Memory B cell (primary cell): ENCODE results near the gene PDE6B.

Experiments
- ATAC-seq: fragments of 150-1000 bp; cut with Tn5 transposase; 2 replicates; pipeline ENCODE4 v1.10.0; 2021; ENCODE audit warnings: low read depth, mild to moderate bottlenecking, moderate library complexity
- DNase-seq, 2 donors: peaks; one replicate each; pipeline ENCODE4 v3.0.0; 2022; ENCODE audit warnings: low spot score in 2 of 2
- H3K27ac Mint-ChIP-seq: one replicate; pipeline ENCODE4 v1.8.0; 2022; ENCODE audit warnings: mild to moderate bottlenecking, moderate library complexity, mixed read lengths
- H3K27me3 Mint-ChIP-seq: one replicate; pipeline ENCODE4 v1.8.0; 2022; ENCODE audit warnings: mixed read lengths
- H3K36me3 Mint-ChIP-seq: one replicate; pipeline ENCODE4 v1.8.0; 2022; ENCODE audit warnings: mild to moderate bottlenecking, mixed read lengths
- H3K4me1 Mint-ChIP-seq: one replicate; pipeline ENCODE4 v1.8.0; 2022; ENCODE audit warnings: mixed read lengths
- H3K4me3 Mint-ChIP-seq: one replicate; pipeline ENCODE4 v1.8.0; 2022; ENCODE audit warnings: mild to moderate bottlenecking, moderate library complexity, mixed read lengths
- H3K9me3 Mint-ChIP-seq: one replicate; pipeline ENCODE4 v1.8.0; 2022; ENCODE audit warnings: mixed read lengths

PDE6B gene

DNA sequence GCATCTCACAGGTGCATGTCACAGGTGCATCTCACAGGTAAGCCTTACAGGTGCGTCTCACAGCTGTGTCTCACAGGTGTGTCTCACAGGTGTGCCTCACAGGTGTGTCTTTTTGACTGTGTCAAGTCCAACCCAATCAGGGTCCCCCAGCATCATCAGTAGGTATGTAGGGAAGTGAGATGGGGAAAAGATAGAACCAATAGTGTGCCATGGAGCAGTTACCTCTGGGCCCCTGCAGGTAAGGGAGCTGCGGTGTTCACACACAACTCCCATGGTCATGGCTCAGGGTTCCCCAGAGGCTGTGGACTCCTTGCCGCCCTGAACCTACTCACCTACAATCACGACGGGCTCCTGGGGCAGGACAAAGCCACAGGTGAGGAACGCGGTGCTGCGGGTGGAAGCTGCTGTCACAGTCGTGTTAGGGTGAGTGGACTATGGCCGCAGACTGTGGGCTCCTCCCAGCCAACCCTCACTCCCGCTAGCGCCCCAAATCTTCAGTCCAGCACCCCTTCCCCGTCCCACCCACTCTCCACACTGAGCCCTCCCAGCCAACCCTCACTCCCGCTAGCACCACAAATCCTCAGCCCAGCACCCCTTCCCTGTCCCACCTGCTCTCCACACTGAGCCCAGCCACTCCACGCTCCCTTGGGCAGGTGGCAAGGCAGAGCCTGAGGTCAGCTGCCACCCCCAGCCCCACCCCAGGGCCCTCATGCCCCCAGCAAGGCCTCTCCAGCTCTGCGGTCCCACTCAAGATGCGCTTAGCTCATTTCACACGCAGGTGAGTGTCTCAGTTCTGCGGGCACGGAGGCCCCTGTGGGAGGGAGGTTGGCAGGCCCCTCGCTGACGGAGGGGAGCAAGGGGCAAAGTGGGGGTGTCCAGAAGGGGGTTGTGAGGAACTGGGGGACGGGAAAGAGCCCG lies 2.1 kb upstream of the PDE6B start:
- ATAC-seq (no peak), DNase-seq (no peak)
- Mint-ChIP-seq H3K4me1 (no peaks in the 10 kb centered on the region), H3K9me3 (no peaks in the 10 kb centered on the region), H3K36me3 (no peaks in the 10 kb centered on the region), H3K4me3 (no peak overlapping the region), H3K27ac (no peak overlapping the region), H3K27me3 (peaks cover 6% of the 10 kb centered on the region)

DNA sequence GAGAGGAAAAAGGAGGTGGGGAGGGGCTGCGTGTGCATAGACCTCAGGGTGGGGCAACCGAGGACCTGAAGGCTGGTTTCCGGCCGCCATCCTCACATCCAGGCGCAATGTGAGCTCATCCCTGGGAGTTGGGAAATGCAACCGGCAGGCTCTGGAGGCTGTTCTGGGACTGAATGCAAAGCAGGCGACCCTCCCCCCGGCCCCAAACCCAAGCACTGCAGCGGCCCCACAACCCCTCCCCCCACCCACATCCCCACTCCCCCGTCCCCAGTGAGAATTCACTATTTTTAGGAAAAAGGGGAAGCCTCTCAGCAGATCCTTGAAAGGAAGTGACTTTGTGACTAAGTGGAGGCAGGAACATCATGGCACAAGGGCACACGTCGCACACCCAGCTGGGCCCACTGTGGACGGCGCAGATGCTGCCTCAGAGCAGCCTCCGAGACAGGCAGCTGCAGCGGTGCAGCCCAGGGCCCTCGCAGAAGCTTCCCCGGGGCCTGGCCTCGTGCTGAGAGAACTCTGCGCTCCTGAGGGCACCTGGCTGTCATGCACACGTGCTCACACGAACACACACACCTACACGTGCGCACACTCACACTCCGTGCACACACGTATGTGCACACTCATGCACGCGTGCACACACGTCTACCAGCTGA lies 1.3 kb upstream of the PDE6B start:
- Mint-ChIP-seq H3K4me3 (no peak overlapping the region), H3K36me3 (no peaks in the 10 kb centered on the region), H3K27me3 (peaks cover 6% of the 10 kb centered on the region), H3K4me1 (no peaks in the 10 kb centered on the region), H3K27ac (no peak overlapping the region), H3K9me3 (no peaks in the 10 kb centered on the region)
- ATAC-seq, result no peak
- DNase-seq, result no peak

DNA sequence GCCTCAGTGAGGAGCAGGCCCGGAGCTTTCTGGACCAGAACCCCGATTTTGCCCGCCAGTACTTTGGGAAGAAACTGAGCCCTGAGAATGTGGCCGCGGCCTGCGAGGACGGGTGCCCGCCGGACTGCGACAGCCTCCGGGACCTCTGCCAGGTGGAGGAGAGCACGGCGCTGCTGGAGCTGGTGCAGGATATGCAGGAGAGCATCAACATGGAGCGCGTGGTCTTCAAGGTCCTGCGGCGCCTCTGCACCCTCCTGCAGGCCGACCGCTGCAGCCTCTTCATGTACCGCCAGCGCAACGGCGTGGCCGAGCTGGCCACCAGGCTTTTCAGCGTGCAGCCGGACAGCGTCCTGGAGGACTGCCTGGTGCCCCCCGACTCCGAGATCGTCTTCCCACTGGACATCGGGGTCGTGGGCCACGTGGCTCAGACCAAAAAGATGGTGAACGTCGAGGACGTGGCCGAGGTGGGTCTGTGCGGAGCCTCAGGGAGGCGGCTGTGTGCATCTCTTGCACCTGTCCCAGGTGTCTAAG lies 323 bp downstream of the PDE6B start:
- no peak overlapping the region for H3K27ac Mint-ChIP-seq
- H3K9me3 Mint-ChIP-seq, result peaks cover under 1% of the 10 kb centered on the region
- H3K27me3 Mint-ChIP-seq, result peaks cover 6% of the 10 kb centered on the region
- ATAC-seq (no peak), DNase-seq (no peak)
- no peaks in the 10 kb centered on the region for H3K36me3 Mint-ChIP-seq
- no peaks in the 10 kb centered on the region for H3K4me1 Mint-ChIP-seq
- no peak overlapping the region for H3K4me3 Mint-ChIP-seq

DNA sequence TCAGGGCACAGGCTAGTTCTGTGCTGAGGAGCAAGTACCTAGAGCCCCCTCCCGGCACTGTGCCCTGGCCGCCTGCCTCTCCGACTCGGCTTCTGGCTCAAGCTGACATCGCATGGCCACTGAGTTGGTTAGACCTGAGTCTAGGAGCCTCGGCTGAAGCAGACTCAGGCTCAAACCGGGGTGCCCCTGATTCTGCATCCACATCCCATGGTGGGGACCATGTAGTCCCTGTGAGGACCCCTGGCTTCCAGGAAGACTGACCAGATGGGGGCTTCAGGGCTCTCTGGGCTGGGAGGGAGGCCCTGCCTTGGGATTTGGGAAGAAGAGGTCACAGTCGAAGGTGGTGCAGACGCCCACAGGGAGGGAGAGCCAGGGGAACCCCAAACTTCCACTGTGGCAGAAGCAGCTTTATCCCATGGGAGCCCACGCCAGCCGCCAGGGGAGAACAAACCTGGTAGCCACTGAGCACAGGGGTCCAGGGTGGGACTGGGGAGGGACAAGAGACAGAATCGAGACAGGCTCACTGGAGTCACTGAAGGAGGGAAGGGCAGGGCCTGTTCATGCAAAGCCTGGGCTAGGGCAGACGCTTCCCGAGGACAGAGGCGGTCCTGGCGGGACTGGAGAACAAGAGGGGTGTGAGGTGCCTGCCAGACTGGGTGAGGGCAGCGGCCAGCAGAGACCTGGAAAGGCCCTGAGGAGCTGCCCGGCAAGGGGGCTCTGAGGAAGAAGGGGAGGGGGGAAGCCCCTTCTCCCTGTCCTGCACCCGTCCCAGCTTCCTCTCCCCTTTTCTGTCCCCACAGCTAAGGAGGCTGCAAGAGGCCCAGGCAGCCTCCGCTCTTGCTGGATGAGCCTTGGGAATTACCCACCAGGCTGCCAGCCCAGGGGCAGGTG lies 1.1 kb downstream of the PDE6B start:
- Mint-ChIP-seq H3K4me1 (no peaks in the 10 kb centered on the region), H3K9me3 (peaks cover 5% of the 10 kb centered on the region), H3K27ac (no peak overlapping the region), H3K27me3 (peaks cover 5% of the 10 kb centered on the region), H3K36me3 (no peaks in the 10 kb centered on the region), H3K4me3 (no peak overlapping the region)
- ATAC-seq (no peak), DNase-seq (no peak)

DNA sequence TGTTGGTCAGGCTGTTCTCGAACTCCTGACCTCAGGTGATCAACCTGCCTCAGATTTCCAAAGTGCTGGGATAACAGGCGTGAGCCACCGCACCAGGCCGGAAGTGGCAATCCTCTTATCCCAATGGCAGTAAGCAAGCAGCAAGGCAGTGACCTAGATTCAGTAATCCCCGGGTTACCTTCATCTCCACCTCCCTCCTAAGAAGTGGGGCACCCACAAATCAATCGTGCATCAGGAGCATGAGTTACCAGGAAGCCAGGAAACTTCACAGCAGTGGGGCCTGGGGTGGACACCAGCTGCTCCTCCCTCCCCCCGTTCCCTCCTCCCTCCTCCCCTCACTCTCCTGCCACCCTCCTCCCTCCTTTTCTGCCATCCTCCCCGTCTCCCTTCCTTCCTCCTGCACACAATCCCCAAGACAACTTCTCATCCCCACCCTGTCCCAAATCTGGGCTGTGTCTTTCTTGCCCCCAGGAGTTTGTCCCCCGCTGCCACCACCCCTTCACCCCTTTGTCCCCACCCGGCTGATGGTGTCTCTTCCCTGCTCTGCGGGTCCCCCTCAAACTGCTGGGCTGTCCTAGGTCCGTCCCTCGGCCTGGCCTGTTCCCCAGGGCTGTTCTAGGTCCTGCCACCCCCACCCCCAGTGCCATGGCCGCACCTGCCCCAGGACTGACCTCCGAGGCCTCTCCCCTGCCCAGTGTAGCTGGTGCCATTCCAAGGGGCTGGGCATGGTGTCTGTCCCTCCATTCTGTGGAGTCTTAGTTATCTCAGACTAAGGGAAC lies 2.2 kb downstream of the PDE6B start:
- peaks cover 7% of the 10 kb centered on the region for H3K9me3 Mint-ChIP-seq
- H3K36me3 Mint-ChIP-seq, result no peaks in the 10 kb centered on the region
- DNase-seq (no peak), ATAC-seq (no peak)
- no peak overlapping the region for H3K27ac Mint-ChIP-seq
- no peaks in the 10 kb centered on the region for H3K4me1 Mint-ChIP-seq
- peaks cover 3% of the 10 kb centered on the region for H3K27me3 Mint-ChIP-seq
- no peak overlapping the region for H3K4me3 Mint-ChIP-seq

DNA sequence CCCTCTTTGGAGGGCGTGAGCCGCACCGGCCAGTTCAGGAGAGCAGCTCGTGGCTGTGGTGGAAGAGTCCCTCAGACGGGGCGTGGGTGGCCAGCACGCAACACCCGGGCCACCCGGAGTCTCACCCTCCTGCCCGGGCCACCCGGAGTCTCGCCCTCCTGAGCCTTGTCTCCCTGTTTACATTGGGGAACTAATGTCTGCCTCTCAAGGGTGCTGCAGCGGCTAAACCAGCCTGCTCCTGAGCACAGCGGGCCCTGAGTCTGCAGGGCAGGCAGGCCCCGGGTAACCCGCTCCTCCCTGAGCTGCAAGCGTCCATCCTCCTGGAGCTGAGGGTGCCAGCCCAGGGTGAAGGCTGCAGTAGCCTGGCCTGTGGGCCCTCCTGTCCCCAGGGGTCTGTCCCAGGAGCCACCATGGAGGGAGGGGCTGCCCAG lies 3.0 kb downstream of the PDE6B start:
- Mint-ChIP-seq H3K4me3 (no peak overlapping the region), H3K27me3 (peaks cover 3% of the 10 kb centered on the region), H3K4me1 (no peaks in the 10 kb centered on the region), H3K9me3 (peaks cover 7% of the 10 kb centered on the region), H3K36me3 (no peaks in the 10 kb centered on the region), H3K27ac (no peak overlapping the region)
- no peak for ATAC-seq
- no peak for DNase-seq

DNA sequence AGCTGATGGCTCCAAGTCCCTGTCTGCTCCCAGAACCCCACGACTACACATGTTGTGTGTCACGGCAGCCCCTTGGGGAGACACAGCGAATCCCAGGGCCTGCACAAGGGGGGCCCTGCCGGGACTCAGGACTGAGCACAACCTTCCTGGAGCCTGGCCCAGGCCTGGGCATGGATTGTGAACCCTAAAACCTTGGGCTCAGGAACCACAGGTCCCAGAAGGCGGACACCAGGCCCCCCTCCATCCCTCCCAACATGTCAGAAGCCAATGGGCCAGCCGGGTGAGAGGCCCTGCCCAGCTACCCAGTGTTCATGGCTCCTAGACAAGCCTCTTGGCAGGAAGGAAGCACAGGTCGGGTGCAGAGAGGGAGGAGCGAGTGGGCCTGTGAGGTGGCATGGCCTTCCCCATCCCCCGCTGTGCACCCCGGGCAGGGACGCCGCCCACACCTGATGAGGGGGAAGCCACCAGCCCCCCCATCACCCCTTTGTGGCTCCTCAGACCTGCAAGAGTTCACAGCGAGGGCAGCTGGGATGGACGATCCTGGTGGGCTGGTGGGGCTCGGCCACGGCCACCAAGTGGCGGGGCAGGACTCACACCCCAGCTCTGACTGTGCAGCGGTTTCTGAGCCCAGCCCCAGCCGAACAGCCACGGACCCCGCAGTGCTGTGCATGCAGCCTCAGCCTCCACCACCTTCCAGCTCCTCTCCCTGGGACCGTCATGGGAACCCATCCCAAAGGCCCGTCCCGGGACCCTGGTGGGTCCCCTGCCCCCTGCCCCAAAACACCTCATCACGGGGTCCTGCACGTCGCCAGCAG lies 3.7 kb downstream of the PDE6B start:
- H3K4me3 Mint-ChIP-seq, result no peak overlapping the region
- no peaks in the 10 kb centered on the region for H3K4me1 Mint-ChIP-seq
- no peaks in the 10 kb centered on the region for H3K36me3 Mint-ChIP-seq
- no peak overlapping the region for H3K27ac Mint-ChIP-seq
- ATAC-seq (no peak), DNase-seq (no peak)
- H3K27me3 Mint-ChIP-seq, result peaks cover 3% of the 10 kb centered on the region
- peaks cover 7% of the 10 kb centered on the region for H3K9me3 Mint-ChIP-seq

DNA sequence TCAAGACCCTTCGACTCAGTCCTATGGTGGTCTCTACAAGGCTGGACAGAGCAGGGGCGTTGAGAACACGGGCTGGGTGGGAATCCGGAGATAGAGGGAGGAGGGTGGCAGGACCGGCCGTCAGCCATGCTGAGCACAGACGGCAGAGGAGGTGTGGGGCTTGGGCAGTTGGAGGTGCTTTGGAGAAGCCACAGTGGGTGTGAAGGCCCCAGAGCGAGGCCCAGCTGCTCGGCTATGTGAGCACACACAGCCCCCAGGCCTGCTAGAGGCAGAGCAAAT lies 4.2 kb downstream of the PDE6B start:
- Mint-ChIP-seq H3K27ac (no peak overlapping the region), H3K4me1 (no peaks in the 10 kb centered on the region), H3K9me3 (peaks cover 7% of the 10 kb centered on the region), H3K36me3 (no peaks in the 10 kb centered on the region), H3K27me3 (no peaks in the 10 kb centered on the region), H3K4me3 (no peak overlapping the region)
- ATAC-seq (no peak), DNase-seq (no peak)

DNA sequence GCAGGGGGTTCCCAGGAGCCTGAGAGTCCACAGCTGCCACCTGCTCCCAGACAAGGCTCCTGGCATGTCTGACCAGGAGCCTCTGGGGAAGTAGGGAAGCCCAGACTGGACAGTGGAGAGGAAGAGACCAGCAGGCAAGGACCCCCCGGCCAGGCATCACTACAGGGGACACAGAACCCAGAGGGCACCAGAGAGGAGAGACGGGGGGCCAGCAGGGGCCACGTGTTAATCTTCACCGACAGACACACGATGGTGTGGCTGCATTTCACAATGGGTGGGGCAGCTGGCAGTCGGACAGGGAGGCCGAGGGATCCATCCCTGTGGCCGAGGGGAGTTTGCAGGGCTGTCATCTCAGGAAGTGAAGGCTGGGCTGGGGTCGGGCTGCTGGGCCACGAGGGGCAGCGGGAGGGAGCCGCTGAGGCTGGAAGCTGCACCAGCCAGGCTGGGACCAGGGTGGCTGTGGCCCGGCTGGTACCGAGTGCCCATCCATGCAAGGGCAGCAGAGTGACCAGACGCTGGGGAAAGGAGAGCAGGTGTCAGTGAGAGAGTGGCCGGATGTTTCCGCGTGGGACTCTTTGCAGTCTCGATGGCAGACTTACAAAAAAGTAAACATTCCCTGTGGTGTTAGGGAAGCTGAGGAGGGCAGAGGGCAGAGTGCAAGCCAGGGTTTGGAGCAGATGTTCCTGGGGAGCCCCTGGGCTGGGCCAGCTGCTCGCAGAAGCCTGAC lies 4.7 kb downstream of the PDE6B start:
- DNase-seq, result no peak

DNA sequence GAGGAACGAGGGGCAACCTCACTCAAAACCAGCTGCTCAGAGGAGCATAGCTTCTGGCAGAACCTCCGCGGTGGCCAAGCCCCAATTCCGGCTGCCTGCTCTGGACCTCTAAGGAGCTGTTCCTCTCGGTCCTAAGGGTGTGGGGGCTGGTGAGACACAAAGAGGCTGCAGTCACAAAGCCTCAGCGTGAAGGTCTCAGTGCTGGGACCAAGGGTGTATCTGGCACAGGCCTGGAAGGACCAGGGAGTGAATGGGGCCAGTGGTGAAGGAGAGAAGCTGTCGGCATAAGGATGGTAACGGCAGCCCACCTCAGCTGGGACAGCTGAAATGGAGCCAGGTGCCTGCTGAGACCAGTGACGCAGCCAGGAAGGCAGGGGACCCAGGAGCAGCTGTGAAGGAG lies 5.3 kb downstream of the PDE6B start:
- no peaks in the 10 kb centered on the region for H3K4me1 Mint-ChIP-seq
- peaks cover 3% of the 10 kb centered on the region for H3K27me3 Mint-ChIP-seq
- H3K9me3 Mint-ChIP-seq, result peaks cover 7% of the 10 kb centered on the region
- no peak overlapping the region for H3K4me3 Mint-ChIP-seq
- H3K36me3 Mint-ChIP-seq, result no peaks in the 10 kb centered on the region
- ATAC-seq, result no peak
- H3K27ac Mint-ChIP-seq, result no peak overlapping the region
- no peak for DNase-seq

More for the DNA sequence above, 4.7 kb downstream of the PDE6B start:
- Mint-ChIP-seq H3K27me3 (no peaks in the 10 kb centered on the region), H3K9me3 (peaks cover 7% of the 10 kb centered on the region), H3K27ac (no peak overlapping the region), H3K4me1 (no peaks in the 10 kb centered on the region), H3K4me3 (no peak overlapping the region), H3K36me3 (no peaks in the 10 kb centered on the region)
- ATAC-seq, result no peak

DNA sequence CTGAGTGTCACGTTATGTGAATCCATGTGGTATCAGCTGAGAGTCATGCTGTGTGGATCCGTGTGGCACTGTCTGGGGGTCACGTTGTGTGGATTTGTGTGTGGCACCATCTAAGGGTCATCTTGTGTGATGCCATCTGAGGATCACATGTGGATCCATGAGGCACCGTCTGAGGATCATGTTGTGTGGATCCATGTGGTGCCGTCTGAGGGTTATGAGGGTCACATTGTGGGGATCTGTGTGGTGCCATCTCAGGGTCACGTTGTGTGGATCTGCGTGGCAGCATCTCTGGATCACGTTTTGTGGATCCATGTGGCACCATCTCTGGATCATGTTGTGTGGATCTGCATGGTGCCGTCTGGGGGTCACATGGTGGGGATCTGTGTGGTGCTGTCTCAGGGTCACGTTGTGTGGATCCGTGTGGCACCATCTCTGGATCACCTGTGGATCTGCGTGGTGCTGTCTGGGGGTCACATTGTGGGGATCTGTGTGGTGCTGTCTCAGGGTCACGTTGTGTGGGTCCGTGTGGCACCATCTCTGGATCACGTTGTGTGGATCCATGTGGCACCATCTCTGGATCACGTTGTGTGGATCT lies 6.9 kb downstream of the PDE6B start:
- Mint-ChIP-seq H3K9me3 (peaks cover 7% of the 10 kb centered on the region), H3K27ac (no peak overlapping the region), H3K36me3 (no peaks in the 10 kb centered on the region), H3K4me3 (no peak overlapping the region), H3K27me3 (peaks cover 9% of the 10 kb centered on the region), H3K4me1 (no peaks in the 10 kb centered on the region)
- ATAC-seq (no peak), DNase-seq (no peak)

DNA sequence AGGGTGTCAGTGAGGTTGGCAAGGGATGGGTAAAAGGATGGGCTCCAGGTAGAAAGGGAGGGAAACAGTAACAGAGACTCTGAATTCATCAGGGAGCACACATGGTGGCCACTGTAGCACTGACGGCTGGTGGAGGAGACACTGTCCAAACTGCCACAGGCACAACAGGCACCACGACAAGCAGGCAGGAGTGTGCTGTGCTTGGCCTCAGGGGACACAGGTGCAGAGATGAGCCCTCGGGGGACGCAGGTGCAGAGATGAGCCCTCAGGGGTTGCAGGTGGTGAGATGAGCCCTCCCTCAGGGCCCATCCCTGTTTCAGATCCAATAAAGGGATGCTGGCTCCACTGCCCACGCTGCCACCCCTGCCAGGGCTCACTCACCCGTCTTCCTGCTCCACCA lies 7.6 kb downstream of the PDE6B start:
- Mint-ChIP-seq H3K27me3 (peaks cover 11% of the 10 kb centered on the region), H3K4me3 (no peak overlapping the region), H3K36me3 (no peaks in the 10 kb centered on the region), H3K9me3 (peaks cover 7% of the 10 kb centered on the region), H3K27ac (no peak overlapping the region), H3K4me1 (no peaks in the 10 kb centered on the region)
- DNase-seq (no peak), ATAC-seq (no peak)
